GM19438 (cell line): ENCODE results near the gene CMTM1.

Source experiments
- ATAC-seq: cut with Tn5 transposase; IDR thresholded peaks from one replicate; pipeline ENCODE4 v1.9.1; 2021; ENCODE audit warnings: low read depth; ENCODE audit not compliant: unreplicated experiment

Gene CMTM1

DNA sequence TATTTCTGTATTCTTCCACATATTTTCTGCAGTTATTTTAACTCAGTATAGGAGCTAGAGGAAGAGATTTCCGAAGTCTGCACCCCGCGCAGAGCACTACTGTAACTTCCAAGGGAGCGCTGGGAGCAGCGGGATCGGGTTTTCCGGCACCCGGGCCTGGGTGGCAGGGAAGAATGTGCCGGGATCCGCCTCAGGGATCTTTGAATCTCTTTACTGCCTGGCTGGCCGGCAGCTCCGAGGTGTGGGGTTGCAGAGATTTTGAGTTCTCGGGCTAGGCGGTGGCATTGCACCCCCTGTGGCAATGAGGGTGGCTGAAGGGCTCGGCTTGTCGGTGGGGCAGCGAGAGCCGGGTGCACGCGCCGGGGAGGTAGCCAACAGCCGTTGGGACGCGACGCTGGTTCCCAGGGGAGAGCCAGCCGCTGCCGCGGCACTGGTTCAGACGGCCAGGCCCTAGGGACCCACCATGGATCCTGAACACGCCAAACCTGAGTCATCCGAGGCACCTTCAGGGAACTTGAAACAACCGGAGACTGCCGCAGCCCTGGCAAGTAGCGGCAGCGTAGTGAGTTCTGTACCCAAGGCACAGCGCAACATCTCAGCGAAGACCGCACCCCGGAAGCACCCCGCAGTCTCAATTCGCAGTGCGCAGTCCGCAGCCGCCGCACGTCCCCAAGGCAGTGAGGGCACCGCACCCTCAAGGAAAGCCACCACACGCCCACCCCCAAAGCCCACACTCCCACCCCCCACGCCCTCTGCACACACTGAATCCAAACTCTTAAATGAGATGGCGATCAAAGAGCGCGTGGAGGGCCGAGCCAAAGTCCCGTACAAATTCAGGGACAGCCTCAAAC lies at the start of gene CMTM1:
CMTM1 (plus strand) TSS at position 389 of the 851 bp plus-strand sequence; CDS start at position 464, 75 bp downstream.
- no peak for ATAC-seq

GRCh38 chr16:66516509-66516807 lies 49.8 kb upstream of the CMTM1 start:
- no peak for ATAC-seq

DNA sequence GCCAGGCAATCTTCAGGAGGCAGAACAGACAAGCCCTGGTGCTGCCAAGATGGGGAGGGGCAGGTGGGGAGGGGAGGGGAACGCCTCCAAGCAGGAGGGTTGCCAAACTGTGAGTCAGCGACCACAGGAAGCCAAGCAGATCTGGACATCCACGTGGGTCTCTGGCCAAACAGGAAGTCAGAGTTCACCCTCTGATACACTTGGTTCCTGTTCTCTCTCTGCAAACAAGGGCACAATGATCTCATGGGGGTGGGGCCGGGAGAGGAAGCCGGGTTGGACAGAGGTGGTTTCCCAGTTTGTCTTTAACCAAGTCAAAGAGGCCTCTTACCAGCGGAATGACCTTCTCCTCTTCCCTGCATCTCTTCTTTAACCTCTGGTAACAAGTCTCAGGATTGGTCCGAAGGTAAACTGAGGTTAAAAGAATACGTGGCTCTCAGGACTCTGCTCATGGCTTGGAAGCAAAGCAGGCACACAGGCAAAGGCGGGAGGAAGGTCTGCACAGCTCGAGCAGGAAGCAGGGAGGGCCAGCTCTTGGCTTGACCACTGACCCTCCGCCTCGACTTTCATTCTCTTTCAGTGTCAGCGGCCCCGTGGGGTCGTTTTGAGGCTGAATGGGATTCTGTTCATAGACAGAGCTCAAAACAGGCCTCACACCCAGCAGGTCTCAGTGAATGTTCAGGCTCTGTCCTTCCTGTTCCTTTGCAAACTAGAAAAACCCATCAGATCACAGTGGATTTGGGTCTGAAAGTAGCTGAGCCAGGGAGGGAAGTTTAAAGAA lies 49.2 kb upstream of the CMTM1 start:
- peak; percentile 97 for ATAC-seq

- ATAC-seq = no peak
These were observed 48.5 kb upstream of the CMTM1 start for GRCh38 chr16:66517586-66518263.

- ATAC-seq = no peak
These were observed 46.5 kb upstream of the CMTM1 start for GRCh38 chr16:66519482-66520373.

DNA sequence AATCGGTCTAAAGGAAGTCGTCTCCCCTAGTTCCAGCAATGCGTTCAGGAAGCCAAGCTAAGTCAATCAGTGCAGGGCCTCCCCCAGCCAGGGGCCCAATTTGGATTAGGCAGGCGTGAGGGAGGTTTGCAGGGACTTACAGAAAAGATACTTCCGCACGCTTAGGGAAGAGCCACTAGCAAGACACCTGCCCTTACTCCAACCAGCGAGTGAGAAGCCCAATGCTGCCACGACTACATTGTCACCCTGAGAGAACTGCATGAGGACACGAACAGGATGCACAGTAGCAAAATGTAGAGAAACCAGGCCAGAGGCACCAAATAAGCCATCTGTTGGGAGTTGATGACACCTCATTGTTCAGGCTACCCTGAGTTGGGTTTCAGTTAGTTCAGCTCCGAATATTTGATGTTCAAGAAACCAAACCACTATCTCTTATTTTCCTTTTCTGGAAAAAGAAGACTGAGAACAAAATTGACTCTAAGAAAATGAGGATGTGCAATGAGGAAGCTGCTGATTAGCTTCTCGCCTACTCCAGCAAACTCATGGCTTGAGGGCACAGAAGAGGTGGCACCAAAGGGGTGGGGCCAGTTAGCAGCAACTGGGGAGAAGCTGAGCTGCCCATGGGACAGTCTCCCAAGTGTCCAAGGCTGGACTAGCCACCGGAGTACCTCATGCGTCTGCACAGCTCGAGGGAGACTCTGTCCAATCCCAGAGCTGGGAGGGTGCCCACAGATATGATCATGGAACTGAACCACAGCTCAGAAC lies 45.7 kb upstream of the CMTM1 start:
- no peak for ATAC-seq

GRCh38 chr16:66521252-66521713 lies 45.0 kb upstream of the CMTM1 start:
- ATAC-seq = no peak

DNA sequence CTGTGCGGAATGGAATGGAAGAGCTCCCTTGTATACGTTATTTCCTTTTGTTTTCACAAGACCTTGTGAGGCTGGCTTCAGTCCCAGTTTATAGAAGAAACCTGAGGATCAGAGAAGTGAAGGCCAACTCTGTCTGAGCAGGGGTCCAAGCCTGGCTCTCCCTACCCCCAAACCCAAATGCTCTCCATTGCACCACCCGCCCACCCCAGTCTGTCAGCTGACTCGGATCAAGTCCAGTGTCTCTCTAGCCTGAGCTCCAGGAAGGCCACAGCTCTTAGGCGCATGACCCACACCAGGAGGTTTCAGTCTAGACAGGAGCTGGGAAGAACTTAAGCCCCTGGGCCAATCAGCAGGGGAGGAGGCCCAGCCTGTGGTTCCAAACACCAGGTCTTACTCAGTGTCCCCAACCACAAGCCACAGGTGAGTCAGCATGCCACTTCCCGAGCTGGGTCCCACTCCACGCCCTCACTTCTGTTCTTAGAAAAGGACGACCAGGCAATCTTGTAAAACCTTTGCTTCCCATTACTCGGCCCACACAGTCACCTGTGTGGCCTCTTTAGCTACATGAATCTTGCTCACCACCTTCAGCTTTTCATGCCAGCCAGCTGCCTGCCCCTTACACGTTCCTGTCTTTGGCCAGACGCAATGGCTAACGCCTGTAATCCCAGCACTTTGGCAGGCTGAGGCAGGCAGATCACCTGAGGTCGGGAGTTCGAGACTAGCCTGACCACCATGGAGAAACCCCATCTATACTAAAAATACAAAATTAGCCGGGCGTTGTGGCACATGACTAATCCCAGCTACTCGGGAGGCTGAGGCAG lies 44.1 kb upstream of the CMTM1 start:
- ATAC-seq = peak; percentile 44

- ATAC-seq = no peak
These were observed 43.2 kb upstream of the CMTM1 start for GRCh38 chr16:66522816-66523590.

- peak; percentile 48 for ATAC-seq
These were observed 42.3 kb upstream of the CMTM1 start for GRCh38 chr16:66523861-66524354.

GRCh38 chr16:66524601-66525164 lies 41.6 kb upstream of the CMTM1 start:
- ATAC-seq = peak; percentile 58

GRCh38 chr16:66525396-66526180 lies 40.7 kb upstream of the CMTM1 start:
- no peak for ATAC-seq

GRCh38 chr16:66528294-66528693 lies 37.9 kb upstream of the CMTM1 start:
- ATAC-seq = no peak

DNA sequence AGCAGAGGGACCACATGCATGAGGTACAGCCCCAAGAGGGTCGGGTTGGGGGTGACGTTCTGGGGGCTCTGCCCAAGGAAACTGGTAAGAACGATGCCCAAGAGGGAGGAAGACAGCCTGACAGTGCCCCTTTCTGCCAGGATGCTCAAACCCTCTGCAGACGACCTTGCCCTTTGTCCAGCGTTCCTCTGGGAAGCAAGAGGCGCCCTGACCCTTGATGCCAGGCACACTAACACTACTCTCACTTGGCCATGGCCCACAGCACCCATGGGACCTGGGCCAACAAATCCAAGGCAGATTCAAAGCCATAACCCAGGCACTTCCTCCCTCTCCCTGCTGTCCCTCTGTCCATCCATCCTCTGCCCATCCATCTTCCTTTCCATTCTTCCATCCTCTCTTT lies 36.8 kb upstream of the CMTM1 start:
- no peak for ATAC-seq

GRCh38 chr16:66534376-66534799 lies 31.9 kb upstream of the CMTM1 start:
- no peak for ATAC-seq

DNA sequence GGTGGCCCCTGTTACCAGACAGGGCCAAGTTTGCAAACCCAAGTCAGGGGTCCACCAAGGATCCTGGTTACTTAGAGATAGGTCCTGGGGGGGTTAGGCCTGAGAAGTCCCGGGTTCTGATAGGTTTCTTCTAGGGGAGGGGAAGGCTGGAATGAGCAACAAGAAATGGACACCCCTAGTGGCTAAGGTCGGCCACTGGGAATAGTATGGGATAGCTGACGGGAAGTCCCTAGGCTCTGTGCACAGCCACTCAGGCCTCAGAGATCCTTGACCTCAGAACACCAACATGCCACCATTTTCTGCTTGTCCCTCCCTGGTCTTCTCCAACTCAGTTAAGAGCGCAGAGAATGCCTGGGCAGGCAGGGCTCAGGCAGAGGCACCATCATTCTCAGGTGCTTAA lies 29.7 kb upstream of the CMTM1 start:
- ATAC-seq = no peak

GRCh38 chr16:66537236-66537635 lies 29.0 kb upstream of the CMTM1 start:
- ATAC-seq = no peak
